Cardiac muscle cell (in vitro differentiated cells and primary cell): ENCODE measurements around the gene NAXE. TPM values are rescaled to one million over a fixed set of nuclear protein-coding genes. Genes with fewer than 3 reads are reported as not detected.
"Not testable (repeated sequence)": the region's sequence is repeated elsewhere in the genome, so short reads cannot be mapped to it uniquely, and the experiment has no call there.

Source experiments
- DNase-seq, 2 donors: peaks; one replicate each; pipeline versions ENCODE4 v3.0.0 to v3.0.0-alpha.2; 2010 to 2017; ENCODE audit warnings: low read depth in 1 of 2, low spot score in 1 of 2
- H3K27ac ChIP-seq: fragments of 200-600 bp; sonication (generic); 2 replicates; pipeline ENCODE4 v1.5.1; 2016
- H3K27me3 ChIP-seq: fragments of 200-600 bp; sonication (generic); 2 replicates; pipeline ENCODE4 v1.6.0; 2016; ENCODE audit warnings: control low read depth
- H3K36me3 ChIP-seq: fragments of 200-600 bp; sonication (generic); 2 replicates; pipeline ENCODE4 v1.5.1; 2016; ENCODE audit warnings: control low read depth
- H3K4me1 ChIP-seq: fragments of 200-600 bp; sonication (generic); 2 replicates; pipeline ENCODE4 v1.8.1; 2017; ENCODE audit warnings: low read depth, mild to moderate bottlenecking, mixed run types
- H3K4me3 ChIP-seq: fragments of 200-600 bp; sonication (generic); 2 replicates; pipeline ENCODE4 v1.5.1; 2016; ENCODE audit warnings: mild to moderate bottlenecking
- H3K9me3 ChIP-seq: fragments of 200-600 bp; sonication (generic); 2 replicates; pipeline ENCODE4 v1.5.1; 2017; ENCODE audit warnings: low read depth, mild to moderate bottlenecking, control low read depth
- CTCF ChIP-seq: IDR thresholded peaks from 2 replicates; pipeline ENCODE4 v1.5.1; 2012; ENCODE audit warnings: low read depth, mild to moderate bottlenecking, low read length
- polyA plus RNA-seq: library from polyadenylated mRNA; unstranded; fragments of >200 nt; fragmentation: Nextera tagmentation; extraction: Ambion mirVana; gene quantifications from 2 replicates; pipeline ENCODE4 v1.2.1, GENCODE V29; 2016
- total RNA-seq: library from RNA; depleted of rRNA; stranded (reverse); fragments of >200 nt; gene quantifications from 2 replicates; pipeline ENCODE4 v1.2.3, GENCODE V29; 2016

The NAXE gene
- total and polyA plus RNA-seq, 2 experiments from 2014 or later = 130 to 166 TPM

GRCh38 chr1:156625436-156626078 lies 34.0 kb downstream of the NAXE start:
- no peaks in the 10 kb centered on the region for H3K36me3 ChIP-seq
- H3K4me3 ChIP-seq = peak overlapping the region; percentile 25
- no peaks in the 10 kb centered on the region for H3K9me3 ChIP-seq
- H3K4me1 ChIP-seq = peaks cover 4% of the 10 kb centered on the region
- no peak overlapping the region for H3K27ac ChIP-seq
- peak; percentile 63 to 76 for DNase-seq
- TF ChIP-seq CTCF = peak; percentile 90
- H3K27me3 ChIP-seq = peaks cover 69% of the 10 kb centered on the region

- Histone ChIP-seq H3K4me3 (no peak overlapping the region), H3K4me1 (peaks cover 4% of the 10 kb centered on the region), H3K9me3 (no peaks in the 10 kb centered on the region), H3K36me3 (no peaks in the 10 kb centered on the region), H3K27ac (no peak overlapping the region), H3K27me3 (peaks cover 69% of the 10 kb centered on the region)
- TF ChIP-seq CTCF = no peak
- no peak for DNase-seq
Measured at GRCh38 chr1:156626079-156626438, 34.5 kb downstream of the NAXE start.

- Histone ChIP-seq H3K4me1 (peaks cover 4% of the 10 kb centered on the region), H3K9me3 (no peaks in the 10 kb centered on the region), H3K27me3 (peaks cover 62% of the 10 kb centered on the region), H3K36me3 (no peaks in the 10 kb centered on the region), H3K27ac (no peak overlapping the region), H3K4me3 (no peak overlapping the region)
- peak; percentile 47 to 63 for DNase-seq
- TF ChIP-seq CTCF = peak; percentile 60
Measured at GRCh38 chr1:156627313-156627880, 35.8 kb downstream of the NAXE start.

GRCh38 chr1:156629823-156630449 lies 38.4 kb downstream of the NAXE start:
- H3K4me3 ChIP-seq = no peak overlapping the region
- TF ChIP-seq CTCF = no peak
- H3K36me3 ChIP-seq = no peaks in the 10 kb centered on the region
- peaks cover 59% of the 10 kb centered on the region for H3K27me3 ChIP-seq
- H3K9me3 ChIP-seq = no peaks in the 10 kb centered on the region
- no peak overlapping the region for H3K27ac ChIP-seq
- no peak for DNase-seq
- H3K4me1 ChIP-seq = peaks cover 4% of the 10 kb centered on the region

GRCh38 chr1:156631152-156631551 lies 39.6 kb downstream of the NAXE start:
- H3K27me3 ChIP-seq = peaks cover 58% of the 10 kb centered on the region
- not testable (repeated sequence) for H3K4me1 ChIP-seq, DNase-seq, H3K9me3 ChIP-seq, H3K4me3 ChIP-seq, H3K27ac ChIP-seq, H3K36me3 ChIP-seq

GRCh38 chr1:156632355-156632754 lies 40.8 kb downstream of the NAXE start:
- Histone ChIP-seq H3K4me3 (no peak overlapping the region), H3K27me3 (peaks cover 55% of the 10 kb centered on the region), H3K27ac (no peak overlapping the region), H3K9me3 (no peaks in the 10 kb centered on the region), H3K36me3 (no peaks in the 10 kb centered on the region), H3K4me1 (no peaks in the 10 kb centered on the region)
- no peak for TF ChIP-seq CTCF
- DNase-seq = no peak
